D721Med (cell line): ENCODE data around the gene NRXN3.

Experiments
- DNase-seq: peaks from one replicate; pipeline ENCODE4 v3.0.0; 2011; ENCODE audit warnings: low spot score; ENCODE audit not compliant: insufficient read length
- FAIRE-seq: peaks from 2 replicates; lab custom pipeline; 2011; peaks lifted over from hg19 to GRCh38; lab: Jason Lieb, UNC
- TF ChIP-seq, protein P1 (sequence below): IDR thresholded peaks from 2 replicates; pipeline ENCODE4 v1.5.1; 2012; ENCODE audit warnings: mild to moderate bottlenecking, control low read depth; ENCODE audit not compliant: insufficient read depth; ENCODE audit errors: missing control alignments

The NRXN3 gene

DNA sequence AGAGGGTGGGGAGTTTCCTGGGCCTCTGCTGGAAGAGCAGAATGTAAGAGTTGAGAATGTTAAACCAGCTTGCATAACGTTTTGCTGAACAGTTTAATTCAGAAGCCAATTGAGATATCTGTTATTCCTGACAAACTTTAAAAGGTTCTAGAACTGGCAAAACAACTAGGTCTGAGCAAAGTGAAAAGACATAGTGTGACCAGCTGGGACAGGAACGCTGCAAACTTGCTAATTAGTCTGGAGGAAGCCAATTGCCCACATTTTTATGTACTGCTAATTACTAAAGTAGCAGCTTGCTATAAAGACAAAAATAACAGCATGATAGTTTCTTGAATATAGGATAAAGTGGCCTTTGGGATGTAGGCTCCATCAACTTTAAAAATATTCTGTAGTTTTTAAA is 704.9 kb downstream of the NRXN3 start:
- FAIRE-seq = no peak

DNA sequence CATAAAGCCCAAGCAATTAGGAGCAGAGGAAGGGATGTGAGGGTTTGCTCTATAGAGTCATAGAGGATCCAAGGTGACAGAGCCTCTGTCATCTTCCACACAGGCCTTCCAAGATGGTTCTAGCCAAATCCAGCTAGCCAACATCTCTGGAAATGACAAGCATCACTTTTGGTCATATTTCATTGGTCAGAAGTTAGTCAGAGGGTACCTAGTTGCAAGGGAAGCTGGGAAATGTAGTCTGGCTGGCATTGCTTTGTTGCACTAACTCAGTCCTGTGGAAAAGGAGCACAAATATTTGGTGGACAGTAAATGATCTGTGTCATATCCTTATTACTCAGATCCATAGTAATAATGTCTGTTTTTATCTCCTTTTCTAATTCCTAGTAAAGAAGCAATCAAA is 715.7 kb downstream of the NRXN3 start:
- TF ChIP-seq, protein P1, sequence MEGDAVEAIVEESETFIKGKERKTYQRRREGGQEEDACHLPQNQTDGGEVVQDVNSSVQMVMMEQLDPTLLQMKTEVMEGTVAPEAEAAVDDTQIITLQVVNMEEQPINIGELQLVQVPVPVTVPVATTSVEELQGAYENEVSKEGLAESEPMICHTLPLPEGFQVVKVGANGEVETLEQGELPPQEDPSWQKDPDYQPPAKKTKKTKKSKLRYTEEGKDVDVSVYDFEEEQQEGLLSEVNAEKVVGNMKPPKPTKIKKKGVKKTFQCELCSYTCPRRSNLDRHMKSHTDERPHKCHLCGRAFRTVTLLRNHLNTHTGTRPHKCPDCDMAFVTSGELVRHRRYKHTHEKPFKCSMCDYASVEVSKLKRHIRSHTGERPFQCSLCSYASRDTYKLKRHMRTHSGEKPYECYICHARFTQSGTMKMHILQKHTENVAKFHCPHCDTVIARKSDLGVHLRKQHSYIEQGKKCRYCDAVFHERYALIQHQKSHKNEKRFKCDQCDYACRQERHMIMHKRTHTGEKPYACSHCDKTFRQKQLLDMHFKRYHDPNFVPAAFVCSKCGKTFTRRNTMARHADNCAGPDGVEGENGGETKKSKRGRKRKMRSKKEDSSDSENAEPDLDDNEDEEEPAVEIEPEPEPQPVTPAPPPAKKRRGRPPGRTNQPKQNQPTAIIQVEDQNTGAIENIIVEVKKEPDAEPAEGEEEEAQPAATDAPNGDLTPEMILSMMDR = no peak
- no peak for FAIRE-seq
- no peak for DNase-seq

More for the DNA sequence above, 704.9 kb downstream of the NRXN3 start:
- DNase-seq = no peak
- TF ChIP-seq, protein P1 = no peak

DNA sequence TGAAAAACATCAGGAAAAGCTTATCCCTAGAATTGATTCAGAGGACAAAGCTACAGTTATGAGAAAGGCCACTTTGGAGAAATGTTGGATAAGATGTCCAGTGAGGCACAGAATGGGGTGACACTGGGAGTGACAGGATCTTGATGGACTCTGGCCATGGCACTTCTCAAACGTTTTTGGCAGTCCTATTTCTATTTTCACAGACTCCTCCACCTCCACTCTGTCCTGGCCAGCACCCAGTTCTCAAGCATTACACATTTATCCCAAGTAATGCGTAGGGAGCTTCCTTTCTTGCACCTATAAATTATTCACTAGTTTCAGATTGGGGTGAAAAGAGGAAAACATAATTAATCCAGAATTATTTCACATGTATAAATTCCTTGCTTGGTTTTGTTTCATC is 727.3 kb downstream of the NRXN3 start:
- TF ChIP-seq, protein P1 = no peak
- FAIRE-seq (no peak), DNase-seq (no peak)

DNA sequence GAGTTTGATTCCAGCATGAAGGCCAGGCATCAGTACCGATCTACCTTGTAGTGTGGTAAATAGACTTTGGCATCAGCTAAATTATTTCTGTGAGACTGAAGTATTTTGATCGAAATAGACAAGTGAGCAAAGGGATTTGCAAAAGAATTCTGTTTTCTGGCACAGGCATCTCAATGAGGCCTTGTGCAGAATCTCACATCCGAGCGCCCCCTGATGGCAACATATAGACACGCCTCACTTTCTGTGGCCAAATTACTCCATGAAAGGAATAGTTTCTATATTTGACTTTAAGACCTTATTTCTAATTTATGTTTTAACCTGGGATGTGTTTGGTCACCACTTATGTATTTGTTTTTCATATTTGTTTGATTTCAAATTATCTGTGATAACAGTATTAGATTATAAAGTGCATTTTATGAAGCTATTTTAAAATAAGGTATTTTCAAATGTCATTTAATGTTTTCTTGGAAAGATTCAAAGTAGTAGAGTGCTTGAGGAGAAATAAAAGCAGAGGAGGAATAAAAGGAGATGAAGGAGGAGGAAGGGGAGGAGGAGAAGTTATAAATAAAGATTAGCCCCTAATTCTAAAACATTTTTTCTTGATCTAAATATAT is 731.9 kb downstream of the NRXN3 start:
- FAIRE-seq (peak; percentile 88), DNase-seq (no peak)
- TF ChIP-seq, protein P1 = peak; percentile 77

DNA sequence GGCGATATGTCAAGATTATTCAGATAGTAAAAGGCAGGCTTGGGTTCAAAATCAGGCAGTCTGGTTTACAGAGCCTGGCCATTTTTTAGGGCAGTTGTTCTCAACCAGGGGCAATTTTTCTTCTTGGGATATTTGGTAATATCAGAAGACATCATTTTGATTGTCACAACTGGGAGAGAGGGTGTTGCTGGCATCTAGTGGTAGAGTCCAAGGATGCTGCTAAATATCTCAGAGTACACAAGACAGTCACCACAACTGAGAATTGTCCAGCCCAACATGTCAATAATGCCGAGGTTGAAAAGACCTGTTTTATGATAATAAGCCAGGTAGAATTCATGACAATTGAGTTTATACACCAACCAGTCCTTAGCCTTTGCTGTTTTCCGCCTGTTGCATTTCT is 733.9 kb downstream of the NRXN3 start:
- TF ChIP-seq, protein P1 = peak; percentile 7
- DNase-seq (no peak), FAIRE-seq (no peak)

DNA sequence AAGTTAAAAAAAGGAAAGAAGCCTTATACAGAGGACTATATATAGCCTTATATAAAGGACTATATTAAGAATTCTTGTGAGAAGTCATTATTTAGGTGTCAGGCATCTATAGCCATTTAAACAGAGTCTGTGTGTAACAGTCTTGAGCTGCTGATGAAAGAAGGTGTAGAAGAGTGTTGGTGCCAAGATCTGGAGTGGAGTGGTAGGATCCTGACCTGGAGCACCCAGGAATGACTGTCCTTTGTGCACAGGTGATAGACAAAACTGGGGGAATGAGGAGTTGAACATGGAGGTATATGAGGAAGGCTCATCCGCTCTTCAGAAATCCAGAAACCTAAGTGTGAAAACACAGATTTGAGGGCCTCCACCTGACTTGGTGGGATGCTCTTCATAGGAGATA is 747.3 kb downstream of the NRXN3 start:
- FAIRE-seq = no peak
- DNase-seq = no peak

DNA sequence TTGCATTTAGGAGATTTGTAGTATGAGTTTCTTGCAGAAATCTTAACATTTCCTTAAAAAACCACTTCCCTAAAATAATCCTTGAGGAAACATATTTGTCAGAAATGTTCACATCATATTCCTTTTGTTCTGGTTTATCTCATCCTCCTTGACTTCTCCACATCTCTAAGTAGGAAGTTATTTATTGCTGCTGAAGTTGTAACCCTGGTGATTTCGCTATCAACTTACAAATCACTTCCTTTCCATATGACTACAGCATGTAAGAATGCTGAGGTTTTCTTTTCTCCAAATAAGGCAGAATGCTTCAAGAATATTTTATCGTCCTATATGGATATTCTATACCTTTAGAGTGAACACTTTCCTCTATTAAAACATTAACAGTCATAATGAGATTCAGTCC is 751.7 kb downstream of the NRXN3 start:
- TF ChIP-seq, protein P1 = no peak
- DNase-seq (no peak), FAIRE-seq (no peak)

More for the DNA sequence above, 747.3 kb downstream of the NRXN3 start:
- TF ChIP-seq, protein P1 = no peak
